Uterus (tissue), 4 donors: ENCODE measurements around the gene LPCAT1. TPM values are rescaled to one million over a fixed set of nuclear protein-coding genes. Genes with fewer than 3 reads are reported as not detected.

Source experiments
- DNase-seq, 2 donors: peaks; one replicate each; pipeline ENCODE4 v3.0.0-alpha.2; 2019 to 2020
- H3K27ac ChIP-seq, 2 donors: fragments of 200-600 bp; sonication (generic); 1 replicate in 1 of 2; 2 replicates in 1 of 2; pipeline ENCODE4 v1.5.1; 2016 to 2018
- H3K27me3 ChIP-seq, 2 donors: fragments of 200-600 bp; sonication (generic); one replicate each; pipeline ENCODE4 v1.5.1; 2018 to 2019; ENCODE audit warnings: control low read depth in 1 of 2
- H3K36me3 ChIP-seq, 2 donors: fragments of 200-600 bp; sonication (generic); one replicate each; pipeline ENCODE4 v1.5.1; 2019; ENCODE audit warnings: control low read depth in 1 of 2
- H3K4me1 ChIP-seq, 2 donors: fragments of 200-600 bp; sonication (generic); one replicate each; pipeline ENCODE4 v1.5.1; 2018 to 2019; ENCODE audit warnings: control low read depth in 1 of 2
- H3K4me3 ChIP-seq, 2 donors: fragments of 200-600 bp; sonication (generic); 1 replicate in 1 of 2; 2 replicates in 1 of 2; pipeline ENCODE4 v1.5.1; 2018 to 2019; ENCODE audit warnings: mild to moderate bottlenecking in 1 of 2
- H3K9me3 ChIP-seq, 2 donors: fragments of 200-600 bp; sonication (generic); one replicate each; pipeline ENCODE4 v1.5.1; 2019; ENCODE audit warnings: control low read depth in 1 of 2
- CTCF ChIP-seq, 4 experiments: fragments of 200-600 bp in 2 of 4; fragments of 450-650 bp in 2 of 4; sonication (generic) in 2 of 4; IDR thresholded peaks; one replicate each; pipeline ENCODE4 v1.5.1; 2016 to 2019; ENCODE audit warnings: antibody characterized with exemption in 4 of 4, mild to moderate bottlenecking in 2 of 4, moderate library complexity in 1 of 4
- POLR2A ChIP-seq, 2 donors: fragments of 450-650 bp; IDR thresholded peaks; one replicate each; pipeline ENCODE4 v1.6.1; 2016; ENCODE audit warnings: antibody characterized with exemption in 2 of 2, mild to moderate bottlenecking in 1 of 2, moderate library complexity in 1 of 2
- intact Hi-C: fragments of 100-400 bp; cut with DNase I; formaldehyde crosslinking; loops from one replicate; pipeline ENCODE4 v1.15.1; 2023; ENCODE audit warnings: low total_unique reads
- total RNA-seq, 4 donors: library from RNA; depleted of rRNA in 3 of 4; stranded (reverse); fragments of >200 nt in 3 of 4; gene quantifications; one replicate each; pipeline versions ENCODE4 v1.1.0 to v1.2.4, GENCODE V29; 2014 to 2023
- donor health status: DM: yes; HTN: yes; CAD: no.

The LPCAT1 gene
- total RNA-seq, 4 donors from 2014 or later: 21.5 to 51.0 (median 40.0) TPM

DNA sequence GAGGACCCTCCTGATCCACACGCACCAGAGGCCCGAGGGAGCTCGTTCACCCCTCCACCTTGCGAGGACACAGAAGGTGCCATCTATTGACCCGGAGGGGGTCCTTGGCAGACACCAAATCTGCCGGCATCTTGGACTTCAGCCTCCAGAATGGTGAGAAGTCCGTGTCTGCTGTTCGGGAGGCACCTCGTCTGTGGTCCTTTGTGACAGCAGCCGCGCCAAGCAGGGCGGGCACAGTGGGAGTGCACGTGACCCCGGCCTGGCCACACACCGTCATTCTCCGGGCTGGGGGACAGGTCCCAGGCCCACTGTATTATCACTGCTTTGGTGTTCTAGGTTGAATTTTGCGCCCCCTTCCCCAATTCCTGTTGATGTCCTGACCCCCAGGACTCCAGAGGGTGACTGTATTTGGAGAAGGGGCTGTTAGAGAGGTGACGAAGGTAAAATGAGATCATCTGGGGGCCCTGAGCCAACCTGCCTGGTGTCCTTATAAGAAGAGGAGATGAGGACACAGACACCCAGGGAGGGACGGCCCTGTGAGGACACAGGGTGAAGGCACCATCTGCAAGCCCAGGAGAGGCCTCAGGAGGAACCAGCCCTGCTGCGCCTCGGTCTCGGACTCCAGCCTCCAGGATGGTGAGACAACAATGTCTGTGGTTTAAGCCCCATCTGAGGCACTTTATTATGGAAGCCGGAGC, 15.7 kb downstream of the LPCAT1 start:
- intact Hi-C loops: no loop called here
- H3K4me3 ChIP-seq: no peak overlapping the region
- peaks cover 0 to 4% of the 10 kb centered on the region in 2 donors for H3K4me1 ChIP-seq
- H3K27ac ChIP-seq: no peak overlapping the region
- H3K27me3 ChIP-seq: no peaks in the 10 kb centered on the region
- DNase-seq: no peak
- TF ChIP-seq CTCF (IDR thresholded peaks at IDR 0.05): no peak
- no peak for TF ChIP-seq POLR2A (IDR thresholded peaks at IDR 0.05)
- H3K9me3 ChIP-seq: no peaks in the 10 kb centered on the region
- H3K36me3 ChIP-seq: no peaks in the 10 kb centered on the region

DNA sequence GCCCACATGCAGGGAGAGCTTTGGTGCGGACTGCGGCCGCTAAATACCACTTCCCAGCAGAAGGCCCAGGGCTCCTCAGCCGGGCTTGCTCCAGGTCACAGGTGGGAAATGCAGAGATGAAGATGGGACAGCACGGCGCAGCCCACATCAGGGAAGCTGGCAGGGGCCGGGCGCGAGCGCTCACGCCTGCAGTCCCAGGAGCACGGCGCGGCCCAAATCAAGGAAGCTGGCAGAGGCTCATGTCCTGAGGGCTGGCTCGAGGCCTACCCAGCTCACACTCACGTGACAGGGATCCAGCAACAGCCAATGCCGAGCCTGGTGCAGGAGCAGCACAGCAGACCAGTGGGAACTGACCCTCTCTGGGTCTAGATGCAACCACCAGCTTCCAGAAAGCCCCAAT, 16.3 kb downstream of the LPCAT1 start:
- peaks cover 0 to 4% of the 10 kb centered on the region in 2 donors for H3K4me1 ChIP-seq
- intact Hi-C loops: no loop called here
- TF ChIP-seq CTCF (IDR thresholded peaks at IDR 0.05): no peak
- TF ChIP-seq POLR2A (IDR thresholded peaks at IDR 0.05): no peak
- no peak overlapping the region for H3K4me3 ChIP-seq
- H3K27ac ChIP-seq: no peak overlapping the region
- H3K27me3 ChIP-seq: no peaks in the 10 kb centered on the region
- DNase-seq: no peak
- no peaks in the 10 kb centered on the region for H3K36me3 ChIP-seq
- H3K9me3 ChIP-seq: no peaks in the 10 kb centered on the region

DNA sequence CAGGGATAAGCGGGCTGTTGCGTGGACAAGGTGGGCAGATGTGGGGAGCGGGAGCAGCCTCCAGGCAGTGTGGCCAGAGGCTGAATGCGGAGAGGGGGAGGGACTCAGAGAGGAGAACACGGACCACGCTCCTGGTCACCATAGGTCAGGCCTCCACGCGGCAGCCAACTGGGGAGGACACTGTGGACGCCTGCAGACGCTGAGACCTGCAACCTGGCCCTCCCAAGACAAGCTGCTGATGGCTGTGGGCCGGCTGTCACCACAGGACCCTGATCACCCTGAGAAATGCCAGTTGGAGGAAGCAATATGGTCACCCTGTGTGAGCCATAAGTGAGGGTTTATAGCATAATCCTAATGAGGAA, 16.8 kb downstream of the LPCAT1 start:
- intact Hi-C loops: no loop called here
- no peak overlapping the region for H3K27ac ChIP-seq
- no peak for DNase-seq
- TF ChIP-seq POLR2A (IDR thresholded peaks at IDR 0.05) (no peak), CTCF (IDR thresholded peaks at IDR 0.05) (no peak)
- H3K9me3 ChIP-seq: no peaks in the 10 kb centered on the region
- H3K36me3 ChIP-seq: no peaks in the 10 kb centered on the region
- peaks cover 0 to 4% of the 10 kb centered on the region in 2 donors for H3K4me1 ChIP-seq
- H3K27me3 ChIP-seq: no peaks in the 10 kb centered on the region
- no peak overlapping the region for H3K4me3 ChIP-seq

DNA sequence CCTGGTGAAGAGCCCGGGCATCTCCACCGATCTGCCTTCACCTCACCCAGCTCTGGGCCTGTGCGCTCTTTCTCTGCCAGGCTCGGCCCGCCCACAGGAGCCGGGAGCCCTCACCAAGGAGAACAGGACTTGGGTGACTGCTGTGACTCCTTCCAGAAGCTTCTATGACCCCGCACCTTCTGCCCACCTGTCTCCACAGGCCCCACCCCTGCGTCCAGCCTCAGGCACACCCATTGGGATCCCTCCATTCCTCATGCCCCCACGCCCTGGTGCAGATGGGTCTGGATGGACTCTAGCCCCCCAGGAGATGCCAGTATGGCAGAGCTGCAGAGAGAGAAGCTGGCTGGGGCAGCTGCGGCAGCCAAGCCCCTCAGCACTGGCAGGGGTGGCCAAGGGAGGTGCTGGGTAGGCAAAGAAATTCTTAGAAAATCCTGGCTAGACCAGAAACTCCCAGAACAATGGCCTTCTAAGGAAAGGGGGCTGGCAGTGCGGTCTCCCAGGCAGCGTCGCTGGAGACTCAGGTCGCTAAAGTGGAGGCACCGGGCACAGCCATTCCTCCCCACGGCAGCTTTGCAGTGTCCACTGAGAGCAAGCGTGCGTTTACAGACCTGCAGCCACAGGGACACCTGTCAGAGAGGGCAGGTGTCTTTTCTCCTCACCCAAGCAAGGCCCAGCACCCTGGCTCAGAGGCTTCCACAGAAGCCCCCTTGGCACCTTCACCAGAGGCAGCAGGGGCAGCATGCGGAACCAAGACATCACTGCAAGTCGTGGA, 17.3 kb downstream of the LPCAT1 start:
- TF ChIP-seq CTCF (IDR thresholded peaks at IDR 0.05) (no peak), POLR2A (IDR thresholded peaks at IDR 0.05) (no peak)
- intact Hi-C loops: no loop called here

More for the DNA sequence above, 17.3 kb downstream of the LPCAT1 start:
- DNase-seq: no peak
- H3K9me3 ChIP-seq: no peaks in the 10 kb centered on the region
- no peak overlapping the region for H3K4me3 ChIP-seq
- H3K4me1 ChIP-seq: peaks cover 0 to 4% of the 10 kb centered on the region in 2 donors
- no peaks in the 10 kb centered on the region for H3K36me3 ChIP-seq
- H3K27ac ChIP-seq: no peak overlapping the region
- H3K27me3 ChIP-seq: no peaks in the 10 kb centered on the region
